Activated CD4-positive, alpha-beta T cell treated with anti-CD3 and anti-CD28 coated beads, Interleukin-2, amount 50 U/mL, for 24 hours (primary cell): Measurements from ENCODE around the gene BUB3.
"Not testable (repeated sequence)": the region's sequence is repeated elsewhere in the genome, so short reads cannot be mapped to it uniquely, and the experiment has no call there.

Experiments used
- DNase-seq, 2 donors: peaks; one replicate each; pipeline ENCODE4 v3.0.0-alpha.2; 2020; ENCODE audit warnings: low read depth in 1 of 2, low spot score in 1 of 2

BUB3 gene

DNA sequence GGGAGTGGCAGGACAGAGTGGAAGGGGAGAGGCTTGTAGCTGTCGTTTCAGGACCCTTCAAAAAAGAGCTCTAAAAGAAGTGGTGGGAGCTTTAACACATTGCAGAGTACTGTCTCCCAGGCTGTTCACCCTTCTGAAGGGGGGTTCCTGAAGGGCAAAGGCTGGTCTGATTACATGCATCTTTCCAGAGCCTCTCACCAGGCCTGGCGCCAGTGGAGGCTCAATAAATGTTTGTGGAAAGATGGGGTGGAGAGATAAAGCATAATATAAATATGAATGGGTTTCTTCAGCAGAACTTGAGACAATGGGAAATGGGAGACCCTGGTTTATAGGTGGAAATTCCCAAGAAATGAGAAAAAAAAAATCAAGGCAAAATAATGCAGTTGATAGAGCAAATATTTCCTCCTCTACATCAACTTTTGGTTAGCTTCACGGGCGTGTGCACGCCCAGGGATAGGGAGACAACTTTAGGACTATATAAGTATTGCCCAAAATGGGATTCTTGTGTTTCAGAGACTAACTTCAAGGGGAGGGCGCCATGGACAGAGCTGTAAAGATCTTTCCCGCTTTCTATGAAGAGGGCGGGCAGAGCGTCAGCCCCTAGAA is 613 bp upstream of the BUB3 start:
- no peak for DNase-seq

DNA sequence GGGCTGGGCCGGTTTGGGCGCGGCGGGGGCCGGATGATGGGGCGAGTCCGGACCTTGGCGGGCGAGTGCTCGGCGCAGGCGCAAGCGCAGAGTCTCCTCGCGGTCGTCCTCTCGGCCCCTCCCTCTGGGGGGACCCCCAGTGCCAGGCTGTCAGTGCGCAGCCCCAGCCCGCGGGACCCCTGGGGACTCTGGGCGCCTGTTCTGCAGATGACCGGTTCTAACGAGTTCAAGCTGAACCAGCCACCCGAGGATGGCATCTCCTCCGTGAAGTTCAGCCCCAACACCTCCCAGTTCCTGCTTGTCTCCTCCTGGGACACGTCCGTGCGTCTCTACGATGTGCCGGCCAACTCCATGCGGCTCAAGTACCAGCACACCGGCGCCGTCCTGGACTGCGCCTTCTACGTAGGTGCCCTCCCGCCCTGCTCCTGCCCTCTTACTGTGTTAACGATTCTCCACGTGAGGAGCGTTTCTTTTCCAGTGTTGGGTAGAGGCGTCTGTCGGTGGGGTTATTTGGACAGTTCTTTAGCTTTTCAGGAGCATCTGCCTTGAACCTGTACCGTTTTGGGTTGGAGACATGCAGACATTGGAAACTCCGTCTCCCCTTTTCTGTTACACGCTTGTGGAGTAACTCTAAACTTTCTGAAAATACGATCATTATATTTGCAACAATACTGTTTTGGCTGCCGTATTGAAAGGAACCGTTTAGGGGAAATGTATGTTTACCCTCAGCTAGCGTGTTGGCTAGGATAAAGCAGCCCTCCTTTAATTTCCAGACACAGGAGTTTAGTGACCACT is 706 bp downstream of the BUB3 start:
- peak in 1 of 2 donors; percentile 23 for DNase-seq

DNA sequence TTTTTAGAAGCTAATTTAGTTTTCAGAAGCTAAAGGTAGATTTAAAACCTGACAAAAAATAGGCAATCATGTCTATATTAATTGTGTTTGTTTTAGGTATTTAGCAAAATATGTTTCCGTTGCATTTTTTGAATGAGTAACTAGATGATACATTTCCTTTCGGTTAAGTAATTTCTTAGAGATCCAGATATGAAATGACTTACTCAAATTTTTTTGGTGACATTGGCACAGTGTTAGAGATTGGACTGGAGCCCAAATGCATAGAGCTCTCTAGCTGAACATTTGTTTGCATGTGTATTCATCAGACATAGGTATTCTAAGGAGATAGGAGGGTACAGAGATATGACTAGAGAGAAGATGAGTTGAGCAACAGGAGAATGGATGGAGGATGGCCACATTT is 1.9 kb downstream of the BUB3 start:
- no peak for DNase-seq

GRCh38 chr10:123157210-123157609 is 3.0 kb downstream of the BUB3 start:
- DNase-seq = no peak

DNA sequence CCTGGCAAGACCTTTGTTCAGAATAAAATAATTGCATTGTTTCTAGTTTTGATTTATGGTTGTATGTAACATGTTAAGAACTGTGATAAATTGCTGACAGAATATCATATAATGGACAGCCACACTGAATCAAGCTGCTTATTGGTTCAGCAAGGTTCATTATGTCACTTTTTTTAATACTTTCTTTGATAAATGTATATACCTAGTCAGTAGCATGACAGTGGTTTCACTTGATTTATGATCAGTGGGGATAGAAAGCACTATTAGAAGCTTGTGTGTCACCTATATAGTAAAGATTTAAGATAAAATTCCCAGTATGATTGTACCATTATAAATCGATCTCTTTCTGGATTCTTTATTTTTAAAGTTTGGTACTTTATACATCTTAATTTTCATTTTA is 4.5 kb downstream of the BUB3 start:
- no peak for DNase-seq

GRCh38 chr10:123160311-123160980 is 6.2 kb downstream of the BUB3 start:
- DNase-seq = no peak

DNA sequence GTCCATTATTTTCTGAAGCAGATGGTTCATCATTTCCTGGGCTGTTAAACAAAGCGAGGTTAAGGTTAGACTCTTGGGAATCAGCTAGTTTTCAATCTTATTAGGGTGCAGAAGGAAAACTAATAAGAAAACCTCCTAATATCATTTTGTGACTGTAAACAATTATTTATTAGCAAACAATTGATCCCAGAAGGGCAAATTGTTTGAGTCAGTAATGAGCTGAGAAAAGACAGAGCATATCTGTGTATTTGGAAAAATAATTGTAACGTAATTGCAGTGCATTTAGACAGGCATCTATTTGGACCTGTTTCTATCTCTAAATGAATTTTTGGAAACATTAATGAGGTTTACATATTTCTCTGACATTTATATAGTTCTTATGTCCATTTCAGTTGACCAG is 10.1 kb downstream of the BUB3 start:
- no peak for DNase-seq

- DNase-seq = no peak
Observed at GRCh38 chr10:123165445-123166072, 11.4 kb downstream of the BUB3 start.

- DNase-seq = no peak
Observed at GRCh38 chr10:123166618-123167017, 12.4 kb downstream of the BUB3 start.

DNA sequence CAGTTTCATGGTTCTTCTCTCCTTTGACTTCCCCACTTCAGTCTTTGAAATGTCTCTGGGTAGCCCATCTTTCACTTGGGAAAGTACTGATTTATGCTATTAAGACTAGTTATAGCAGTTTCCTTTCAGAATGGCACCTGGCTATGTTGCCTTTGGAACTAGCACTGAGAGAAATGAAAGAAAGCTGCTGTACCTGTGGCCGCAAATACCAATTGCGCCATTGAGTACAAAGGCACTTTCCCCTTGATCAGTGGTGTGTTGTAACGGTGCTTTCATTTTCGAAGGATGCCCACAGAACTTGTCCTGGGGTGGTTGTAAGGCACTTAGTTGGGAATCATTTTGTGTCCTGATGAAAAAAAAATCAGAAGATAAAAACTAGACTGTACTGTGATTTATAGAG is 16.8 kb downstream of the BUB3 start:
- DNase-seq = no peak

DNA sequence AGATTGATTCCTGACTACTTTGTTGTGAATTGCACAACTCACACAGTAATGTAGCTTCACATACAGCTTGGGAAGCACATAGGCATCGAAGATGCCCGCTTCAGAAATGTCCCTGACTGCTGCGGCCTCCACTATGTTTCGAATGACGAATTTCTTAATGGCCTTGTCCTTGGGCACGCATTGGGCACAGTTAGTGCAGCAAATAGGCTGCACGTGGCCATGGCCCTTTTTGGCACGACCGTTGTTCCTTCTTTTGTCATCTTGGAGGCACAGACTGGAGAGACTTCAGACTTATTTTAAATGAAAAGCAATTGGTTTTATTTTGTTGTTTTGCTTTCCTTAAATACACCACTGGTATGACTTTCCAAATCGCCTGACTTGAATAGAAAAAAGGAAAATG is 17.4 kb downstream of the BUB3 start:
- DNase-seq = not testable (repeated sequence)

DNA sequence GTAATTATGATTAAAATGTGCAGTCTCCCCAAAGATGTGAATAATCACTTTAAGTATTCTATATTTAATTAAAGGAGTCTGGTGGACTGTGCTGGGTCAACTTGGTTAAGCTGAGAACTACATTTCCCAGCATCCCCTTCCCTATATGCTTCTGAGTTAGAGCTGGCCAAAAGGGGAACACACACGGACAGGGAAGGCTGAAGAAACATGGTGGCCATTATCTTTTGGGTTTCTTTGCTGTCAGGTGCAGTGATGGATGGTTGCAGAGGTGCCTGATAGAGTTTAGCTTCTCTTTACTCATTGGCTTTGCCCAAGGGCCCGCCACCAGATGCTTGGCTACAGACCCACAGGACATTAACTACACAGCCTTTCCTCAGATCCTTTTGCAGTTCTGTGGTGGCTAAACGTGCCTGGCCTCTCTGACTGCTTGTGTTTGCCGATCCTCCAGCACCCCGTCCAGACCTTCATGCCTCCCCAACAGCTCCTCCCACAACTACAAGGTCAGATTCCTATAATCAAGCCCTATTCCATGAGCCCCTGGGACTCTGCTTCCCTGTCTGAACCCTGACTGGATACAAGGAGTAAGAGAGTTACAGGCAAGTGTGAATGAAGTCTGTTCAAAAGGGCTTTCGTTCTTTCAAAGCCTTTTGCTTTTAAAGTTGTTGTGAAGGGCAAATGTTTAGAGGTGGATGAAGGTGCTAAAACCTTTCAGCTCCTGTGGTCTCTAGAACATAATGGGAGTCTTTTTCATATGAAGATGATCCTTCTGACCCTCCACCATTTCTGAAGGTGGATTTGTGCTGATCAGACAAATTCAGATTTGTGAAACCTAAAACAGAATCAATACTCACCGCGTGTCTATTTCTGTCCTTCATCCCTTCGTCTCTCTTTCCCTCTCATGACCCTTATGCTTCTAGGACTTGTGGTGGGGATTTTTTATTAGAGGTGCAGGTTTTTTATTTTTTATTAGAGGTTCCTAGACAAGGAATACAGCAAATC is 21.5 kb downstream of the BUB3 start:
- no peak for DNase-seq

- not testable (repeated sequence) for DNase-seq
Observed at GRCh38 chr10:123178390-123178789, 24.2 kb downstream of the BUB3 start.

DNA sequence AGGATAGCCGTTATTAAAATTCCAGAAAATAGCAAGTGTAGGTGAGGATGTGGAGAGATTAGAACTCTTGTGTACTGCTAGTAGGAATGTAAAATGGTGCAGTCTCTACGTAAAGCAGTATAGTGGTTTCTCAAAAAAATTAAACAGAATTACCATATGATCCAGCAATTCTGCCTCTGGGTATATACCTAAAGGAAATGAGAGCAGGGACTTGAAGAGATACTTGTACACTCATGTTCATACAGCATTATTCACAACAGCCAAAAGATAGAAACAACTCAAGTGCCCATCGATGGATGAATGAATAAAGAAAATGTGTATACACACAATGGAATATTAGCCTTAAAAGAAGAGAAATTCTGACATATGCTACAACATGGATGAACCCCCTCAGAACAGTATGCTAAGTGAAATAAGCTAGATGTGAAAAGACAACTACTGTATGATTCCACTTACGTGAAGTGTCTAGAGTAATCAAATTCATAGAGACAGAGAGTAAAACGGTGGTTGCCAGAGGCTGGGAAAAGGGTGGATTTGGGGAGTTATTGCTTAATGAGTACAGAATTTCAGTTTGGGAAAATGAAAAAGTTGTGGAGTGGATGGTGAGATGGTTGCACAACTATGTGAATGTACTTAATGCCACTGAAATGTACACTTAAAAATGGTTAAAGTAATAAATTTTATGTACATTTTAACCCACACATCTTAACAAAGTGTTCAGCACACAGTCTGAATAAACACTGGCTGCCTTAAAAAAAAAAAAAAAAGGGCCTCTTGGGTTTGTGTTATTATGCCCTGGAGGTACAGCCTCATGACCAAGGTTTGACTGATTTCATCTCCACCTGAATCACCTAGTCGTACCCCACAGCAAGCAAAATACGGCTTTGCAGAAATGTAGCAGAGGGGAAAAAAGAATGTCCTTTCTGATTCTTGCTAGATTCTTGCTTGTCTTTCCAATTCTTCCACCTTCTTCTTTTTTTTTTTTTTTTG is 26.2 kb downstream of the BUB3 start:
- no peak for DNase-seq

GRCh38 chr10:123183724-123184123 is 29.5 kb downstream of the BUB3 start:
- no peak for DNase-seq

- no peak for DNase-seq
Observed at GRCh38 chr10:123187781-123188180, 33.6 kb downstream of the BUB3 start.

- DNase-seq = no peak
Observed at GRCh38 chr10:123191886-123192285, 37.7 kb downstream of the BUB3 start.

GRCh38 chr10:123194056-123194455 is 39.9 kb downstream of the BUB3 start:
- DNase-seq = no peak

GRCh38 chr10:123200531-123200930 is 46.3 kb downstream of the BUB3 start:
- DNase-seq = no peak
